RPMI8226 (cell line): ENCODE data around the gene FBN1.

Experiments
- DNase-seq: peaks from one replicate; pipeline ENCODE4 v3.0.0-alpha.2; 2015

FBN1 gene

DNA sequence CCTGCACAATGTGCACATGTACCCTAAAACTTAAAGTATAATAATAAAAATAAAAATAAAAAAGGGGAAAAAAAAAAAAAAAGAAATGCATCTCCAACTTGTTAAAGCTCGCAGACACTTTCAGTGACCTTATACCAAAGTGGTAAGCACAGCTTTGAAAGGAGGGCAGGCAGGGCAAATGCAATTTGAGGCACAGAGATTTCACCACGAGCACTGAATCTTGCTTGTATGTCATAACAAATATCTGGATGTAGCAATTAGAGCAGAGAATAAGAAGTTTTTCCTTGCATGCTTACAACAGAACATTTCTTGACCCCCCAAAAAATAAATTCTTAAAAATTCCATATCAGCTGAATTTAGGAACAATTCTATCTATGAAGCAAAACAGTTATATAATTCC, 66.5 kb downstream of the FBN1 start:
- no peak for DNase-seq

DNA sequence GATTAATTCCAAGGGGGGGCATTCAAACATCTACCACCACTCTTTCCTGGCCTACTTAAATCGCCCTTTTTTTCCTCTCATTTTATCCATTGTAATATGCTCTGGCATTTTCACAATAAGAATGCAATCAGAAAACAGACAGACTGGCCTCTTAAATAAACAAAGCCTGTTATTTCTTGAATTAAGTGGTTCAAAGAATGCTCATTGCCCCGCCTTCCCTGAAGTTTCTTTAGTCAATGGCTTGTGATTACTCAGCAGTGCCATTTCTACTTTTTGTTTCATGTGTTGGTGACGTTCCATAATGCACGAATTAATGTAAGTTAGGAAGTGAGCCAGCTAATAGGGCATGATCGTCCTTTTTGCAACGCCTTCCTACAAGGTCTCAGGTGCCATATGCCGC, 68.0 kb downstream of the FBN1 start:
- DNase-seq, result peak; percentile 14

DNA sequence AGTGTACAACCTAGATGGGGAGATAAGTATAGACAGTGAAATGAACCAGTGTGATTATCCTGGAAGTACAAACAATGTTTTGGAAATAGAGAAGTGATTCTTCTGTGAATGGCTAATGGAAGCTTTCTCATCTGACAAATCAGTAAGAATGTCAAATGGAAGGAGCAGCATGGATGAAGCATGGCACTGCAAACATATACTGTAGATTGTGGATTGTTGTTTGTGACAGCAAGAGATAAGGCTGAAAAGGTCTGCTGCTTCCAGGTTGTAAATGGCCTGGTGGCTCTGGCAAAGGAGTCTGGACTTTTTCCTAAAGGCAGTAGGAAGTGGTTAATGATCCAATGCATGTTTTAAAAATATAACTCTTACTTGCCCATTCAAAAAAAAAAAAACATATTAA, 71.3 kb downstream of the FBN1 start:
- DNase-seq, result no peak

DNA sequence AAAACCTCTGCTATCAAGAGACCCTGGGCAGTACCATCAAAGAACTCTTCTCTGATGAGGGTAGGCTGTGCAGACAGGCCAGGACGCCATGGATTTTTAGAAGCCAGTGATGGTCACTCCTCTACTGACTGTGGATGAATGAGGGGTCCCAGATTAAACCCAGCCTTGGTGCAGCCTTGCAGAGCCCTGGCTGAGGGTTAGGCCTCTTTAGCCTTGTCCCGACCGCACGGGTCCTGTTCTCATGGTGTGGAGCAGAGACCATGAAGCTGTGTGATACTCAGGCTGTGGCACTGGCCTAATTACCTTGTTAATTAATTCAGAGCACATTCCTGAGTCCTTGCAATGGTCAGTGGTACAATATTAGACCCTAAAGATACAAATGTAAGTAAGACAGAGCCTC, 71.7 kb downstream of the FBN1 start:
- DNase-seq, result no peak

DNA sequence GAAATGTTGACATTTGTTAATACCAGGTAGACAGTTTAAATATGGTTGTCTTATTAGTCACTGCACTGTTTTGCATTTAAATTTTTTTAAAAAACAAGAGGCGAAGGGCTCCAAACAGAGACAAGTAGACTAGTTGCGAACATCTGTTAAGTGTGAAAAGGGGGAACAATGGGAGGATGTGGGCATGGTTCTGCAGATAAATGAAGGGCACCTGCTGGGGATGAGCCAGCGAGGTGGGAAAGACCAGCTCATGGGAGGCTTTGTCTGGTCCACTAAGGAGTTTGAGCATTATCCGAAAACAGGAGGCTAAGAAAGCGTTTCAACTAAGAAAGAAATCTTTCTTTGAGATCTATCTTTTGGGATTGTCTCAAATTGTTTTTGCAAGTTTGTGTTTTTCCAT, 72.7 kb downstream of the FBN1 start:
- no peak for DNase-seq

DNA sequence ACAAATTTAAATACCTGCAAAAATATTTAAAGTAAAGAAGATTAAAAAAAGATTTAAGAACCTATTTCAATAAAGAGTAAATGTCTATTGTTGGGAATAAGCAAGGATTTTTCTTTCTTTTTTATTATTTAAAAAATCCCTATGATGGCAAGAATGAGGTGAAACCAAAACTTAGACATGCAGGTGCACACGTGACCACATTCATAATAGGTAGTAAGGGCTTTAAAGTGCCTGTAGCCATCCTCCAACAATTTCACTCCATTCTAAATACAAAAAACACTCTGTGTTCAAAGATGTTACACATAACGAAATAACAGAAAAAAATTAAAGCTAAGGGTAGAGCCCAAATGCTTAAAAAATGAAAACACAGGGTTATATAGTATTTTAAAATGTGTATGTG, 74.0 kb downstream of the FBN1 start:
- DNase-seq, result no peak

DNA sequence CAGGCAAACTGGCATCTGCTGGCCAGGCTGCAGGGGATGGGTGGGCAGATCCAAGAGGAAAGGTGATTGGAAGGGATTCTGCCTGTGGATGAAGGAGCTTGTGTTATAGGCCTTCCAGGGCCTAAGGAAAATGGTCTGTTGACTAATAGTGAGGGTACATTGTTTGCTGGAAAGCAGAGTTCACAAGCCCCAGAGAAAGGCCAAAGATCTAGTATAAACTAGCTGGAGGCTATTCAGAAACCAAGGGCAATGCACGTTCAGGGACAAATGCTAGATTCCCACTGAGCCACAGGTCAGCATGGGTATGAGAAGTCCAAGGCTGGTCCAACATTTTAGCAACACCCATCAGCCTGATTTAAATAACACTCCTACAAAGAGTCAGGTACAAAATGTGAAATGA, 74.7 kb downstream of the FBN1 start:
- no peak for DNase-seq

DNA sequence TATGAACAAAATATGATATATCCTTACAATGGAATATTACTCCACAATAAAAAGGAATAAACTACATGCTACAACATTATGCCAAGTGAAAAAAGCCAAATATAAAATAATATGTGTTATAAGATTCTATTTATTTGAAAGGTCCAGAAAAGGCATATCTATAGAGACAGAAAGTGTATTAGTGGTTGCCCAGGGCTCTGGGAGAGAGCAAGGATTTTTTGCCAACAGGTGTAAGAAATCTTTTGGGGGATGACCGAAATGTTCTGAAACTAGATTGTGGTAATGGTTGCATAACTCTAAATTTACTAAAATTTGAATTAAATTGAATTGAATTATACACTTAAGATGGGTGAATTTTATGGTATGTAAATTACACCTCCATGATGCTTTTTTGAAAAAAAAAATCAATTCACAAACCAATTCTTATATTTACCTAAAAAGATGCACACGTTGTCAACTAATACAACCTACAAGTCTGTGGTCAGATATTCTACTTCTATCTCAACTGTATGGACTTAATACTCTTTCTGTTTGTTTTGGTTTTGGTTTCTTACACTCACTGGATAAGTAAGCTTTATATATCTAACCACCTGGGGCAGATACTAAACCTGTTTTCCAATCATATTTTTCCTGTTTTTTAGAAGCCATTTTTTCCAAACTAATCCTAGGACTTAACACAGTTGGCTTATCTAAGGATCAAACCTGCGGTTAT, 75.8 kb downstream of the FBN1 start:
- DNase-seq, result no peak

DNA sequence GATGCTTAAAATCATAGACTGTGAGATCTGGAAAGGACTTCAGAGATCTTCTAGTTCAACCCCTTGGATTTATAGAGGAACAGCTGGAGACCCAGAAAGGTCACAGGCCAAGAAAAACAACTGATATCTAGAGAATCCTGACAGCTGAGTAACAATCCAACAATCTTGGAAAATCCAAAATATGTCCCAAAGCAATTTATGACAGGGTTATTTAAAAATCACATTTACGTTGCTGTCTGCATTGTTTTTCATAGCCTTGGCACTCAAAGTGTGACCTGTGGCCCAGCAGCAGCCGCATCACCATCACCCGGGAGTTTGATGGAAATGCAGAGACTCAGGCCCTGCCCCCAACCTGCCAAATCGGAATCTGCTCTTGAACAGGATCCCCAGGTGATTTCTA, 78.8 kb downstream of the FBN1 start:
- DNase-seq, result no peak

DNA sequence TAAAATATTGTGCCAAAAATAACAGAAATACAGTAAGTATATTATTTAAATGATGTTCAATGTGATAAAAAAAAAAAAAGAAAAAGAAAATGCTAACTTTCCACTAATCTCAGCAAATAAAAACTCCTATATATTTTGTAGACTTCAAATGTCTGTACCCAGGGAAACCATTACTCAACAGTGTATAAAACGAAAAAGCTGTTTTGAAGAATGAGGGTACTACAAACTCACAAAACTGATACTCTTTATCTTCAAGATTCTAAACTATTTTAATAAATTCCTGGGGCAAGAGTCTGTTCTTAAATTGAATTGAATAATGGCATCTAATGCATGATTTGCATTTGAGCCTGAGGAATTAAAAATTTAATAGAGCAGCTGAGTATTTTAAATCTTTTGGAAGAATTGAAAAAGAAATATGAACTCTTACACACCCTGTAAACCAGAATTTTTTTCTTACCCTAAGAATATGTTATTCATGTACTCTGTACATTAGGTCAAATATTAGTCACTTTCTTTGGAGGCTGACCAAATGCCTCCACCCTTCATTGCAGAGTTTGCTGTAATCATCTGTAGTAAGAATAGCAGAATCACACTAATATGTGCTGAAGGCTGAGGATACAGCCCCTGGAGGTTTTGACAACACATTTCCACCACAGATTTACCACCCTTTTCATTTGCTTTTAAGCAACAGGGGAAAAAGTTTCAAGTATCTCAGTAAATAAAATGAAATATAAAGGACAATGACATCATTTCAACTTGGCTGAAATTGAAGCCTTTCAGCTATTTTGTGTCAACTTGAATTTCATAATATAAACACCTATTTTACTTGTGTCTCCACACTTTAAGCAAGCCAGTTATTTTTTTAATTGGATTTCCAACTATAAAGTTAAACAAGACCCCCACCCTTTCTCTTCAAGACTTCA, 79.7 kb downstream of the FBN1 start:
- DNase-seq, result no peak

DNA sequence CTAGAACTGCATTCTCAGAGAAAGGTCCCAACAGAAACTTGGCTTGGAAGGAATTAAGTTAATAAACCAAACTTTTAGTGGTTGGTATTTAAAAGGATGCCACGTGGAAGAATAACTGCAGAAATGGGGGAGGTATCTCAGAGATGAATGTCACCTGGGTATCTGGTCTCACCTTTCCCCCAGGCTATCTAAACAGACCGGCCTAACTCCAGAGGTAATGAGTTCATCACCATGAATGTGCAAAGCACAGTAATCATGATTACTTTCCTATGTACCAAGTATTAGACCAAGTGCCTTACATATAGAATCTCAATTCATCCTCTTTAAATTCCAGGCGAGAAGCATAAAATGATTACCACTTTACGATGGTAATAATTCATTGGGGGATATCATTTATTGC, 80.8 kb downstream of the FBN1 start:
- no peak for DNase-seq

DNA sequence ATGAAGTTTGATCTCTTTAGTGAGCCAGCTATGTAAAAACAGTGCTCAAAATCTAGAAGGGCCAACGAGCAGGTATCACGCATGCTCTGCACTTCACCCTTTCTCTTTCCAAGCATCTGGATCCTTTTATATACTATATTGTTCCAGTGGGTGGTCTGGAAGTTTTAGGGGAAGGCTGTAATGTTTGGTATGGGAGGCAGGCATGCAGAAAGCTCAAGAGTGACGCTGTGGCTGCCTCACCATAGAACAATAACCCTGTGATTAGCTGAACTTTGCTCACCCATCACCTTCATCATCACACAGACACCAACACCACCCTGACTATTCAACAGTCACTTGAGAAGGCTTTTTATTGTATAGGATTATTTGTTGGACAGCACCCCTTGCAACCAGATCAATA, 81.6 kb downstream of the FBN1 start:
- no peak for DNase-seq

DNA sequence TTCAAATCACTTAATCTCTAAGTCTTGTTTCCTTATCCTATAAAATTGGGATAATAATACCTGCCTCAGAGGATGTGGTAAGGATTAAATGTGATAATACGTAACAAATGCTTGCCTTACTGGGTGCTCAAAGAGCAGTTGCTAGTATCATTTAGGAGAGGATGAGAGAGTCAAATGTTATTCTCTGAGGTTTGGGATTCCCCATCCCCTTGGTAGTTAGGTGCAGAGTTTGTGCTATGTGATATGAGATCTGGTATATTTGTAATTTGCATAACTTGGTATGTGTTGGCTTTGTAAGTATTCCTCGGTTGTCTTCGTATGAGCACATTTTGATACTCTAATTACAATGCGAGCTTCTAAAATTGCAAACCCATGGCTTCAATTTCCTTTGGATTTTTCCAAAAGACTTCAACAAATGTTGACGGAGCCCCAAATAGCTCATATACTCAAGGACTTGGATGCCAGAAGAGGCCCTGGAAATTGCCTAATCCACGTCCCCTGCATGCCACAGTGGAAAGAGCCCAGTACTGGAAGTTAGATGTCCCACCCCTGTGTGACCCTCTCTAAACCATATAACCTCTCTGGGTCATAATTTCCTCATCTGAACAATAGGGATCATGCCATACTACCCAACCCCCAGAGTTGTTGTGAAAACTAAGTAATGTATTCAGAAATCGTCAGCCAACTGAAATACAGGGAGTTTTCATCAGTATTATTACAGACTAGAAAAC, 85.0 kb downstream of the FBN1 start:
- no peak for DNase-seq

DNA sequence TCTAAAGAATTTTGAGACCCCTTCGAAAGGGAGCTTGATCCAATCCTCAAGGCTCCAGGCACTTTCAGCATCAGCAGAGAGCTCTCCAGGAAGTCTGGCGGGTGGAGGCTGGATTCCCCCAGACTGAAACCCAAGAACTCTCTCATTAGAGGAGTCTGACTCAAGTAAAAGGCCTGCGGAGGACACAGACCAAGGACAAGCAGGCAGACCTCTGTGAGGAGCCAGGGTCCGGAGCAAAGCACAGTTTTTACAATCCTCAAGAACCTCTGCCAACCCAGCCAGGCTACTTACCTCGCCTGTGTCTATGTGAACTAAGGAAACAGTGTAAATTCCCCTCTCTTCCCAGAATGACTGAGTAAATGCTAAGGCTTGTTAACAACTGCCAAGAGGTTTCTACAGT, 86.2 kb downstream of the FBN1 start:
- no peak for DNase-seq

DNA sequence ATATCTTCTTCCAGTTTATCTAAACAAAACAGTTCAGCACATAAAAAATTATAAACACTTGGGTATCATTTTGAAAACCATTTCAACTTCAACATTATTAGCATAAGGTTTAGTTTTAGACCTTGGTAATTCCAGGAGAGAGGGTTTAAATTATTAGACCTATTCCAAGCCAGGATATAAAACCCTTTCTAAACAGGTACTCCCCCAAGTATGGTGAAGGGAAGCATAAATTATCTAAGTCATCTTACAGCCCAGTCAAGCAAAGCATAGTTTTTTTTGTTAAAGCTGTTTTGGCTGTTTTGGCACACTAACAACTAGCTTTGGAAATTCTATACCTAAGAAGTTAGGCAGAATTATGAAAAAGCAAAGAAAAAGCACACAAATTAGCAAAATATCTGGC, 87.3 kb downstream of the FBN1 start:
- DNase-seq, result no peak

DNA sequence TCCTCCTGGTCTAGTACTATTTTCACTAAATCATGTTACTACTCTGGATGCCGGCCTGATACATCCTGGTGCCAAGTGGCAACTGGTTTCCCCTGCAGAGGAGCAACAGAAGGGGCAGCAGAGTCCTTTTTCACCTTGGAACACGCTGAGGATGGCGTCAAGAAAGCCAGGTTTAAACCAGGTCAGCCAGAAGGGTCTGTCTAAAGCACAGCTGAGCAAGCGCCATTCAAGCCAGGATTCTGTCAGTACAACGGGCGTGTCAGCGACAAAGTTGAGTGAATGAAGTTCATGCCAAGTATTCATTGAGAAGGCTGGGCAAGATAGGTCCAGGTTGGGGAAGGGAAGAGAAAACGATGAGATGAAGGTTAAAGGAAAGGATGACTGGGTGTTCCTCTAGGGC, 88.2 kb downstream of the FBN1 start:
- no peak for DNase-seq

DNA sequence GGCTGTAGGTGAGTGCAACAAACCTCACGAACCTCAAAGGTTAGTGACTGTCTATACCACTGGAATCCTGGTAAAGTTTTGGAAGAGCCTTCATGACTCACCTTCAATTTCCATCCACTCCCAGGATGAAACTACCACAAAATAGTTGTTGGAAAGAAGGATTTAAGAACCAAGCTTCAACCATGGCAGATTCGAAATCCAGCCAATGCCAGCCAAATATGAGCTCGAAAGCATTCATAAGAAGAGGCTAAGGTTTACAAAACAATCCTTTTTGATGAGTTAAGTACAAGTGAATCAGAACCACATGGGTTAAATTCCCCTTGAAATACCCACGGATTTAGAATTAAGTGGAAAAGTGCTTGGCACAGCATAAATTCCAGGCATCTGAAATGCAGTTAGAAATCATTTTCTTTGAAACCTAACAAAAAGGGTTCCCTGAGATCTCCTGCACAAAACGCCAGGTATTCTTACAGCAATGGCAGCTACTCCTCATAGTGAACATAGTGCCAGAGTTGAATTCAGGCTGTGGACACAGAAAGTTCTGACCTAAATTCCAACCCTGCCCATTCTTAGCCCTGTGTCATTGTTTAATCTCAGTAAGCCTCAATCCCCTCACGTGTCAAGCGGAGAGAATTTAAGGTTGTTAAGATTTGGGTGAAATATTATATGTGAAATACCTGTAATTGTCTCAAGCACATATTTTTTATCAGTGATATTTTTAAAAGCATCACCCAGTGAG, 89.2 kb downstream of the FBN1 start:
- no peak for DNase-seq

DNA sequence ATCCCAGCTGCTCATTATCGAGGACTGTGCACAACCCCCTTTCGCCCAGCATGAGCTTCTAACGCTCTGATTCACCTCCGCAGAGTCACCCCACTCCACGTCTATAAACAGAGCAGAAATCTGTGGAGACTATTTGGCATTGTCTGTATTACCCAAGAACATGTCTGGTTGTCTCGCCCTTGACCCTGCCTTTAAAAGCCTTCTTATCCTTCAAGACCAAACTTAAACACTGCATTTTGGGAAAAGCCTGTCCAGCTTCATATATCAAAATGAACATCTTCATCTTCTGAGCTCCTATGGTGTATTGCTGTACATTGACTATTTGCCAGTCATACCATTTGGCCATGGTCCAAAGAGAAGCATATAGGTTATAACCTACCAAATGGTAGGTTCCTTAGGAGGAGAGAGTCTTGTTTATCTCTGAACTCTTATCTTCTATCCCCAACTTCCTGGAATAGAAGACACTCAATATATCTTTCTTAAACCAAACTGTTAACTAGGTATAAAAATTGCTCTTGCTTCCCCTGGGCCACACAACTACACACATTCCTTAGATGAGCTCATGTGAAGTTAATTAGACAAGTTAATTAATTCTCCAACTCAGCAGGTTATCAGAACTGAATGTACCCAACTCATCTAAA, 90.1 kb downstream of the FBN1 start:
- no peak for DNase-seq

DNA sequence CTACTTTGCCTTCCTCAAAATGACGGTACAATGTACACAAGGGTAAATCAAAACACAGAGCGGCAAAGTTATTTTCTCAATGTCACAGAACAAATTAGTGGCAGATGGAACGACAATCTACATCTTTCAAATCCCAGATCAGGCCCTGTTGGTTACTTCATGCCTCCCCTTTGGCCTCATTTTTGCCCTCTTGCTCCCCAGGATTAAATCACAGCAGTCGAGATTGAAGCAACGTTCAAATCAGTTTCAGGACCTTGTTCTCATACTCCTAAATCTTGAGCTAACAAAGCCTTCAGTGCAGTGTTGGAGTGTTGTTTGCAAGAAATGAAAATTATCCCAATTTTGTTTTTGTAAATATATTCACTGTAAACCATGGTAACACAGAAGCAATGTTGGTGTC, 91.4 kb downstream of the FBN1 start:
- DNase-seq, result no peak

DNA sequence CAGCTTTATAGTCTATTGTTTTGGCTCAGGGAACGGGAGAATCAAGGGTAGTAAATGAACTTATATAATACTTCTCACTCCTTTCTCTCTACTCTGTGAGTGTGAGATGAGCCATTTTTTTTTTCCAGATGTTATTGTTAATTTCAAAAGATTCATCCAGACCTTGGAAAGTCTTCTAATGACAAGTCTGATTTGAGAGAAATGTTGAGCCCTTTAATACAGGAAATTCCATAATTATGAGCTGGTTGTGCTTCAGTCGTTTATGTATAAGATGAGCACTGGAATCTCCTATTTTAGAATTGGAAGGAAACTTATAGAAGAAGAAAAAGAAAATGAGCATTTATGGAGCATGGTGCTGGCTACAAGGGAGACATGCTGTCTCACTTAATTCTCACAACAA, 92.0 kb downstream of the FBN1 start:
- DNase-seq, result no peak

DNA sequence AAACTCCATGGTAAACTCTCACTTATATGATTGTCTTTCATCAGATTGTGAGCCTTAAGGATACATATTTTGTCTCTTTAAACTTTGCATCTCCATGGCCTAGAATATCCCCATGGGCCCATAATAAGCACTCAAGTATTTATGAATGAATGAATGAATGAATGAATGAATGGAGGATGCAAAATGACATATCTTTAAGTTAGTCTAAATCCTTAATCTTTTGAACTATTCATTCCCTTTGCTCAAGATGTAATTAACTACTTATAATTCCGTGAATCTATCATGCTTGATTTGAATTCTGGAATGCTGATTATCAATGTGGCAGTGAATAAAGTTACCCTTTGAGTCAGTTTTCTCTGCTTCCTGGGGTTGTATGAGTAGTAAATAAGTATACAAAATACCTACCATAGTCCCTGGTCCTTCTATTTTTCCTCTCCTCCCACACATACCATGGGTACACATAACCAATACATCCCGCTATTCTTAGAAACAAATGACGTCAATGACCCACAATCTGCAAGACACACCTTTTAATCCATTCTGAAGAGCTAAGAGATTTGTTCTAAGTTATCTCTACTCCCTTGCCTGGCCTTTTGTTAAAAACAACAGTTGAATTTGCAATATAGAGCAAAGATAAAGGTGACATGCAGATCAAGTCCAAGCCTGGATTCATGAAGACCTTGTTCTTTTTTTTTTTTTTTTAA, 94.5 kb downstream of the FBN1 start:
- no peak for DNase-seq

DNA sequence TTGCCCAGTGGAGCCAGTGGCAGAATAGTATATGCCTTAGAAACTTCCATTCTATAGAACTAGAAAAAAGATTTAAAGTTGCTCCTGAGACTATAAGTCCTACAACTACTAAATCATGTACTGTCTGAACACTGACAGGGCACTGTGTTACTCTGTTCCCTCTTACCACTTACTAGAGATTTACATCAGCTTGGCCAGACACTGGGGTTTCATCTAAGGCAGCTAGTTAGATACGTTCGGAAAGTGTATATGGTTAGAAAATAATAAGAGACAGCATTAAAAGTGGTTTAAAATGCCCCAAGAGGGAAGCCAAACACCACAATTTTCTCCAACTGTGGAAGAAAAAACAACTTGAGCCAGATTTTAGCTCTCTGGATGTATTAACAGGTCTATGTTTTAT, 97.1 kb downstream of the FBN1 start:
- no peak for DNase-seq
